Cardiac fibroblast (primary cell): ENCODE measurements around the gene BIK.

ENCODE experiments used
- DNase-seq, 2 donors: peaks; one replicate each; pipeline versions ENCODE4 v3.0.0 to v3.0.0-alpha.2; 2010; ENCODE audit warnings: low read depth in 2 of 2
- H3K4me3 ChIP-seq, 2 donors: replicated peaks in 1 of 2; 1 replicate in 1 of 2; 2 replicates in 1 of 2; pipeline ENCODE4 v1.5.1; 2011; ENCODE audit warnings: low read depth in 2 of 2, low read length in 2 of 2, mild to moderate bottlenecking in 2 of 2, moderate library complexity in 1 of 2
- TF ChIP-seq, protein P1 (sequence below): IDR thresholded peaks from one replicate; pipeline ENCODE4 v1.5.1; 2011; ENCODE audit warnings: low read depth, mild to moderate bottlenecking, low read length, inconsistent platforms

The BIK gene

DNA sequence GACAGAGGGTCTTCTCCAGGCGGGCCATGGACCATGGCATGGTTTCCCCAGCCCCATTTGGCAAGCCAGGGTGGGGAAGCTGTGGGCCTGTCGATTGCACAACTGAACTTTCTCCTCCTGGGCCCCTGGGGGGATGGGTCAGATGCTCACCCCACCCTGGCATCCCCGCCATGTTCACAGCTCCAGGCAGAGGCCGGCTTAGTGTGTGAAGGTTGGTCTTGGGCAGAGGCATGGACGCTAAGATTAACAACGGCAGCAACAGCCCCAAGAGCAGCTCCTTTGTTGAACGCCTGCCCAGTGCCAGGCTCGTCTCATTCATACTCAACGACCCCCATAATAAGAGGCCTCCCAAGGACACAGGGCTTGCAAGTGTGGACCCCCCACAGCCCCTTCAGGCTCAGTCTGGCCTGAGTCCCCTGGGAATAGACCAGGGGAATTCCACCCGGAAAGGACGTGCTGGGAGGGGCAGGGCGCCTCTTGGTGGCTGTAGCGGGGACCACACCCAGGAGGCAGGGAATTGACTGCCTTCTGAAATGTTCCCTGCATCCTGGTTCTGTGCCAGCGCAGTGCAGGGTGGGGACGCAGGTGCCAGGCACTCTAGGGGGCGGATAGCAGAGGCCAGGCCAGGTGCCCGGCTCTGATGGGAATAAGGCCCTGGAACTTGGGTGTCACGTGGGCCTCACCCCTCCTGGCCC lies 49.1 kb downstream of the BIK start:
- DNase-seq, result peak; percentile 23 to 42
- no peak overlapping the region for H3K4me3 ChIP-seq
- TF ChIP-seq, protein P1, sequence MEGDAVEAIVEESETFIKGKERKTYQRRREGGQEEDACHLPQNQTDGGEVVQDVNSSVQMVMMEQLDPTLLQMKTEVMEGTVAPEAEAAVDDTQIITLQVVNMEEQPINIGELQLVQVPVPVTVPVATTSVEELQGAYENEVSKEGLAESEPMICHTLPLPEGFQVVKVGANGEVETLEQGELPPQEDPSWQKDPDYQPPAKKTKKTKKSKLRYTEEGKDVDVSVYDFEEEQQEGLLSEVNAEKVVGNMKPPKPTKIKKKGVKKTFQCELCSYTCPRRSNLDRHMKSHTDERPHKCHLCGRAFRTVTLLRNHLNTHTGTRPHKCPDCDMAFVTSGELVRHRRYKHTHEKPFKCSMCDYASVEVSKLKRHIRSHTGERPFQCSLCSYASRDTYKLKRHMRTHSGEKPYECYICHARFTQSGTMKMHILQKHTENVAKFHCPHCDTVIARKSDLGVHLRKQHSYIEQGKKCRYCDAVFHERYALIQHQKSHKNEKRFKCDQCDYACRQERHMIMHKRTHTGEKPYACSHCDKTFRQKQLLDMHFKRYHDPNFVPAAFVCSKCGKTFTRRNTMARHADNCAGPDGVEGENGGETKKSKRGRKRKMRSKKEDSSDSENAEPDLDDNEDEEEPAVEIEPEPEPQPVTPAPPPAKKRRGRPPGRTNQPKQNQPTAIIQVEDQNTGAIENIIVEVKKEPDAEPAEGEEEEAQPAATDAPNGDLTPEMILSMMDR, result peak; percentile 42

DNA sequence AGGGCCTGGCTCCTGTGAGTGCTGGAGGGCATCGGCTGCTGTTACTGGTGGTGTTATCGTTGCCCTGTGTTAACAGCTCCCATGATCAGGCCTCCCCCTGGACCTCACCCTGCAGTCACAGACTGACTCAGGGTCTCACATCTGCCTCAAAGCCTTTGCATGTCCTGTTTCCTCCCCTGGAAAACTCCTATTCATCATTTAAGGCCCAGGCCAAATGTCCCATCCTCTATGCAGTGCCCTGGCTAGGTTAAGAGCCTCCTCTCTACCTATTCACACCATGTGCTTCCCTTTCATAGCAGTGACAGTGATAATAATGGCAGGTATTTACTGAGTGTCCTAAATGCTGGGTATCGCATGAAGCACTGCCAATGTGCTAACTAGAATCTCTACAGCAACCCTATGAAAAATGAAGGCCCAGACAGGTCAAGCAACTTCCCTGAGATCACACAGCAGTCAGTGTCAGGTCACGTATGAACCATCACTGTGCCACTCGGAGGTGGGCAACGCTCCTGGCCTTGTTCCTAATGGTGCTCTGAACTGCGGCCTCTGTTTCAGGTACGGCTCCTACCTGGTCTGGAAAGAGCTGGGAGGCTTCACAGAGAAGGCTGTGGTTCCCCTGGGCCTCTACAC lies 50.1 kb downstream of the BIK start:
- TF ChIP-seq, protein P1, result no peak
- DNase-seq, result no peak
- H3K4me3 ChIP-seq, result no peak overlapping the region

DNA sequence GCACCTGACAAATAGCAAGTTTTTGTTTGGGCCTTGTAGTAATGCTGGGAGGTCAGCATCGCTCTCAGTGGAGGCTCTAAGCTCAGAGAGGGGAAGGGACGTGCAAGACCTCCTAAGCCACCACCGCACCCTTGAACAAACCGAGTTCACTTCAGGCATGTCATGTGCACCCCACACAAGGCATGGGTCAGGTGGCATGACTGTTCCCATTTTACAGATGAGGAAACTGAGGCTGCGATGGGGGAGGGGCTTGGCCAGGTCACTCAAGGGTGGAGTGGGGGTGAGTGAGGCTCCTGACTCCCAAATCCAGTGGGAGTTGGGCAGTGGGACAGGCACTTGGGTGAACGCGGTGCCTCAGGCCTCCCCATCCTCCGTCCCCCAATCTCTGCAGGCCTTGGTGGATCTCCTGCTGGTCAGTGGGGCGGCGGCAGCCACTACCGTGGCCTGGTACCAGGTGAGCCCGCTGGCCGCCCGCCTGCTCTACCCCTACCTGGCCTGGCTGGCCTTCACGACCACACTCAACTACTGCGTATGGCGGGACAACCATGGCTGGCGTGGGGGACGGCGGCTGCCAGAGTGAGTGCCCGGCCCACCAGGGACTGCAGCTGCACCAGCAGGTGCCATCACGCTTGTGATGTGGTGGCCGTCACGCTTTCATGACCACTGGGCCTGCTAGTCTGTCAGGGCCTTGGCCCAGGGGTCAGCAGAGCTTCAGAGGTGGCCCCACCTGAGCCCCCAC lies 52.0 kb downstream of the BIK start:
- no peak overlapping the region for H3K4me3 ChIP-seq
- DNase-seq, result no peak
- TF ChIP-seq, protein P1, result no peak

DNA sequence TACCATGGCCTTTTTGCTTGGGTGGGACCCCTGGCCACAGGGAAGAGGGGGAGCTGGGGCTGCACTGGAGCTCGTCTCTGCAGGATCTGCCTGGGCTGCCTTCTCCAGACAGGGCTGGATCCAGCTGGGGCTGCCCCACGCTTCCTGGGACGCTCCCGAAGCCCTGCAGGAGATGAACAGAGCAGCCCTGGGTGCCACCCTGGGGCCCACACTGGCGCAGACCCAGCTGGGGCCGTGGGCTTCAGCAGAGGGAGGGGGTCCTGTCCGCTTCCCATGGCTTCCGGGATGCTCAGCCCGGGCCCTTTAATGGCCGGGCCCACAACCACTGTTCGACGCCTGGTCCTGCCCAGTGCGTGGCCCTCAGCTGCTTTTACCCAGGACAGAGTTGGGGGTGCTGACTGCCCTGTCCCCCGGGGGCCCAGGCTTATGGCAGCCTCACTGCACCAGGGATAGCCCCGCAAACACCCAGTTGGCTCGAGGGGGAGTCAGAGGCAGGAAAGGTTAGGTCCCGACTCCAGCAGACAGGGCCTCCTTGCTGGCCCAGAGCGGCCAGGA lies 52.8 kb downstream of the BIK start:
- H3K4me3 ChIP-seq, result no peak overlapping the region
- TF ChIP-seq, protein P1, result no peak
- no peak for DNase-seq

DNA sequence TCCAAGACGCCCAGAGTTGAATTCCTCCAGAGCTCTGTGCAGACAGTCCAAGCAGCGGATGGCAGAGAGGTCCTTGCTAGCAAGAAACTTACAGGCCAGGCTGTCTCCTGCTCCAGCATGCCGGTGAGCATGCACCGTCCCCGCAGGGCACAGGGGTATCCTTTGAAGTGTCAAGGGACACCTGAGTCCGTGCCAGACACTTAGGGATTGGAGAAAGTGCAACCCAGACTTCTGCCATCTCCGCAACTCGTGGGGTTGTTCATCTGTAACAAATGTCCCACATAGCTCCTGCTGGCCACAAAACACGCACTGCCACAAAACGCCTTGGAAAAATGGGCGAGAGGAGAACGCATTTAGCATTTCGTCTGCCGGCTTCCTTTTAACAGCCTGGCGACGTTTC lies 54.1 kb downstream of the BIK start:
- H3K4me3 ChIP-seq, result no peak overlapping the region
- TF ChIP-seq, protein P1, result no peak
- DNase-seq, result no peak

DNA sequence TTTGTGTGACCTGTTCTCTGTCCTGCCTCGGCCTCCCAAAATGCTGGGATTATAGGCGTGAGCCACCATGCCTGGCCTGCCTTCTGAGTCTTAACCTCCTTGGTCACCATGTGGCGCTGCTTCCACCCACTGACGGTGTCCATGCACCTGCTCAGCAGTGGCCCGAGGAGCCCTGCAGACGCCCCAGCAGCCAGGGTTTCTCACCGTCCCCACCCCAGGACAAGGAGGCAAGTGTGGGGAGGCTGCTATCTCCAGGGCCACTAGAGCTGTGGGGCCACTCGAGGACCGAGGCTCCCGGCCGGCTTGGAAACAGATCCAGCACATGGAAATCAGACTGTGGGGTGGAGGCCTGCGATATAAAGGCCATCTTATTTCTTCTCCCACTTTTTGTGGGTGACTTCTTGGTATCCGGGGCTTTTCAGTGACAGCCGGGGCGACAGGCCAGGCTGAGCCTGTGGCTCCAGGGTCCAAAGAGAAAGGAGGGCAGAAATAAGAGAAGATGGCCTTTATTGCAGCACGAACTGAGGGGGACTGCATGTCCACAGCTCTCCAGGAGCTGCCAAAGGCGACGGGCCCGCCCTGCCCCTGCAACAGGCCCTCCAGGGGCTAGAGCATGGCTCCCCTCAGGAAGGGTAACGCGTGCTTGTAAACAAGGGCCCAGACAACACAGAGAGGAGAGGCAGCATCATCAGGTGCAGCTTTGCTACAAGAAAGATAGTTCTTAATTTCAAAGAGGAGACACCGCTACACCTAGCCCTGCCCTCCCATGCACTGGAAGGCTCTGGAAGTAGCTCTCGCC lies 55.8 kb downstream of the BIK start:
- DNase-seq, result no peak
- no peak overlapping the region for H3K4me3 ChIP-seq
- TF ChIP-seq, protein P1, result no peak
